ENCODE data around the gene EPHA8.
A peak's percentile ranks its signal among the peaks of the same experiment; 100 is the strongest.

The EPHA8 gene

GRCh38 chr1:22537441-22538139, 25.7 kb upstream of the EPHA8 start:
- no peak for DNase-seq

GRCh38 chr1:22539510-22540118, 23.7 kb upstream of the EPHA8 start:
- no peak for DNase-seq

- DNase-seq, result no peak
Measured at GRCh38 chr1:22540337-22540736, 23.0 kb upstream of the EPHA8 start.

- DNase-seq, result no peak
Measured at GRCh38 chr1:22542886-22543285, 20.4 kb upstream of the EPHA8 start.

- no peak for DNase-seq
Measured at GRCh38 chr1:22543679-22544078, 19.6 kb upstream of the EPHA8 start.

- DNase-seq, result no peak
Measured at GRCh38 chr1:22544606-22545005, 18.7 kb upstream of the EPHA8 start.

GRCh38 chr1:22545141-22545540, 18.1 kb upstream of the EPHA8 start:
- DNase-seq, result no peak

- no peak for DNase-seq
Measured at GRCh38 chr1:22547186-22547817, 16.0 kb upstream of the EPHA8 start.

GRCh38 chr1:22547818-22548462, 15.3 kb upstream of the EPHA8 start:
- DNase-seq, result no peak

- no peak for DNase-seq
Measured at GRCh38 chr1:22550021-22550420, 13.3 kb upstream of the EPHA8 start.

- DNase-seq, result no peak
Measured at GRCh38 chr1:22551591-22551990, 11.7 kb upstream of the EPHA8 start.

GRCh38 chr1:22552021-22552420, 11.3 kb upstream of the EPHA8 start:
- DNase-seq, result no peak

GRCh38 chr1:22553104-22553880, 10.0 kb upstream of the EPHA8 start:
- no peak for DNase-seq

GRCh38 chr1:22553991-22554522, 9.2 kb upstream of the EPHA8 start:
- no peak for DNase-seq

- no peak for DNase-seq
Measured at GRCh38 chr1:22555371-22555656, 8.0 kb upstream of the EPHA8 start.

GRCh38 chr1:22556391-22557104, 6.7 kb upstream of the EPHA8 start:
- DNase-seq, result no peak

GRCh38 chr1:22557341-22557950, 5.8 kb upstream of the EPHA8 start:
- peak; percentile 66 for DNase-seq

GRCh38 chr1:22563671-22564602, 648 bp downstream of the EPHA8 start:
- DNase-seq, result no peak

- DNase-seq, result no peak
Measured at GRCh38 chr1:22566161-22566560, 2.9 kb downstream of the EPHA8 start.

- DNase-seq, result no peak
Measured at GRCh38 chr1:22567197-22567596, 3.9 kb downstream of the EPHA8 start.

GRCh38 chr1:22567994-22568393, 4.7 kb downstream of the EPHA8 start:
- no peak for DNase-seq

All from NCI-H774 (cell line).